Left renal cortex interstitium (tissue), 4 donors: Measurements from ENCODE around the gene CARD8. TPM values are rescaled to one million over a fixed set of nuclear protein-coding genes. Genes with fewer than 3 reads are reported as not detected.
"Not testable (repeated sequence)": the region's sequence is repeated elsewhere in the genome, so short reads cannot be mapped to it uniquely, and the experiment has no call there.

ENCODE experiments used
- DNase-seq, 4 donors: peaks; one replicate each; pipeline ENCODE4 v3.0.0-alpha.2; 2013; ENCODE audit warnings: low read depth in 4 of 4, low spot score in 2 of 4, missing footprints in 1 of 4
- polyA plus RNA-seq, 4 donors: library from polyadenylated mRNA; unstranded; fragments of 120-200 nt; gene quantifications; one replicate each; pipeline ENCODE4 v1.2.1, GENCODE V29; 2013; ENCODE audit not compliant: insufficient read length in 4 of 4

Gene CARD8
- polyA plus RNA-seq, 4 donors, result 45.5 to 71.5 (median 56.2) TPM

GRCh38 chr19:48269617-48270026 is 13.9 kb upstream of the CARD8 start:
- not testable (repeated sequence) for DNase-seq

- DNase-seq, result not testable (repeated sequence)
These were observed 9.6 kb upstream of the CARD8 start for GRCh38 chr19:48265326-48265725.

- DNase-seq, result not testable (repeated sequence)
These were observed 4.6 kb upstream of the CARD8 start for GRCh38 chr19:48260359-48260714.

GRCh38 chr19:48258992-48259391 is 3.3 kb upstream of the CARD8 start:
- DNase-seq, result not testable (repeated sequence)

- no peak for DNase-seq
These were observed 2.6 kb upstream of the CARD8 start for GRCh38 chr19:48258350-48258749.

- no peak for DNase-seq
These were observed 1.2 kb downstream of the CARD8 start for GRCh38 chr19:48254529-48254970.

GRCh38 chr19:48253999-48254398 is 1.7 kb downstream of the CARD8 start:
- DNase-seq, result no peak

GRCh38 chr19:48252609-48253008 is 3.1 kb downstream of the CARD8 start:
- no peak for DNase-seq

- no peak for DNase-seq
These were observed 5.3 kb downstream of the CARD8 start for GRCh38 chr19:48250290-48251025.

GRCh38 chr19:48249502-48250014 is 6.2 kb downstream of the CARD8 start:
- no peak for DNase-seq

- no peak for DNase-seq
These were observed 7.5 kb downstream of the CARD8 start for GRCh38 chr19:48248081-48248833.

- no peak for DNase-seq
These were observed 8.5 kb downstream of the CARD8 start for GRCh38 chr19:48247212-48247611.

GRCh38 chr19:48246101-48246500 is 9.6 kb downstream of the CARD8 start:
- no peak for DNase-seq

GRCh38 chr19:48244281-48244680 is 11.4 kb downstream of the CARD8 start:
- DNase-seq, result no peak

- DNase-seq, result not testable (repeated sequence)
These were observed 13.9 kb downstream of the CARD8 start for GRCh38 chr19:48241771-48242170.

- no peak for DNase-seq
These were observed 16.1 kb downstream of the CARD8 start for GRCh38 chr19:48239582-48240141.

- no peak for DNase-seq
These were observed 16.6 kb downstream of the CARD8 start for GRCh38 chr19:48239120-48239519.

- DNase-seq, result no peak
These were observed 18.7 kb downstream of the CARD8 start for GRCh38 chr19:48237057-48237456.

GRCh38 chr19:48230555-48231129 is 25.1 kb downstream of the CARD8 start:
- no peak for DNase-seq

- DNase-seq, result no peak
These were observed 34.1 kb downstream of the CARD8 start for GRCh38 chr19:48221628-48222027.

GRCh38 chr19:48220784-48221183 is 34.9 kb downstream of the CARD8 start:
- DNase-seq, result not testable (repeated sequence)
